HK-2 (cell line): ENCODE results near the gene HOMER1.
"Not testable (repeated sequence)": the region's sequence is repeated elsewhere in the genome, so short reads cannot be mapped to it uniquely, and the experiment has no call there.

Experiments
- DNase-seq: peaks from one replicate; pipeline ENCODE4 v3.0.0-alpha.2; 2018; ENCODE audit not compliant: unreplicated experiment

The HOMER1 gene

GRCh38 chr5:79516986-79517385 is 3.1 kb upstream of the HOMER1 start:
- no peak for DNase-seq

GRCh38 chr5:79516331-79516730 is 2.4 kb upstream of the HOMER1 start:
- not testable (repeated sequence) for DNase-seq

- DNase-seq: peak; percentile 81
Measured at GRCh38 chr5:79514391-79515105, 614 bp upstream of the HOMER1 start.

GRCh38 chr5:79513308-79513703 is 628 bp downstream of the HOMER1 start:
- no peak for DNase-seq

- DNase-seq: peak; percentile 24
Measured at GRCh38 chr5:79512471-79513307, 1.2 kb downstream of the HOMER1 start.

- DNase-seq: no peak
Measured at GRCh38 chr5:79512049-79512448, 1.9 kb downstream of the HOMER1 start.

- DNase-seq: no peak
Measured at GRCh38 chr5:79510638-79511037, 3.3 kb downstream of the HOMER1 start.

- DNase-seq: no peak
Measured at GRCh38 chr5:79509244-79509885, 4.6 kb downstream of the HOMER1 start.

- no peak for DNase-seq
Measured at GRCh38 chr5:79508794-79509193, 5.1 kb downstream of the HOMER1 start.

- no peak for DNase-seq
Measured at GRCh38 chr5:79508354-79508753, 5.6 kb downstream of the HOMER1 start.

GRCh38 chr5:79507251-79508205 is 6.4 kb downstream of the HOMER1 start:
- no peak for DNase-seq

GRCh38 chr5:79505138-79505537 is 8.8 kb downstream of the HOMER1 start:
- no peak for DNase-seq

GRCh38 chr5:79503794-79504495 is 10.0 kb downstream of the HOMER1 start:
- DNase-seq: no peak

GRCh38 chr5:79499640-79500273 is 14.2 kb downstream of the HOMER1 start:
- no peak for DNase-seq

GRCh38 chr5:79495311-79495710 is 18.6 kb downstream of the HOMER1 start:
- no peak for DNase-seq

- no peak for DNase-seq
Measured at GRCh38 chr5:79493596-79494345, 20.2 kb downstream of the HOMER1 start.

GRCh38 chr5:79491690-79492317 is 22.1 kb downstream of the HOMER1 start:
- DNase-seq: no peak

GRCh38 chr5:79490323-79490936 is 23.5 kb downstream of the HOMER1 start:
- no peak for DNase-seq

- DNase-seq: no peak
Measured at GRCh38 chr5:79489773-79490172, 24.2 kb downstream of the HOMER1 start.
